Choroid plexus epithelial cell (primary cell): ENCODE results near the gene HCFC1.
"Not testable (repeated sequence)": the region's sequence is repeated elsewhere in the genome, so short reads cannot be mapped to it uniquely, and the experiment has no call there.

Source experiments
- DNase-seq: peaks from one replicate; pipeline ENCODE4 v3.0.0-alpha.2; 2010; ENCODE audit warnings: low read depth
- H3K4me3 ChIP-seq: 2 replicates; pipeline ENCODE4 v1.5.1; 2011; ENCODE audit warnings: low read depth, mild to moderate bottlenecking, control low read depth, low read length, moderate library complexity
- CTCF ChIP-seq: conservative IDR thresholded peaks from 2 replicates; pipeline ENCODE4 v1.5.1; 2011; ENCODE audit warnings: low read depth, mild to moderate bottlenecking, control low read depth, inconsistent platforms, low read length, moderate library complexity

HCFC1 gene

GRCh38 chrX:153981771-153982533, 10.3 kb upstream of the HCFC1 start:
- no peak overlapping the region for H3K4me3 ChIP-seq
- no peak for TF ChIP-seq CTCF
- peak; percentile 94 for DNase-seq

- TF ChIP-seq CTCF = no peak
- DNase-seq = no peak
- H3K4me3 ChIP-seq = no peak overlapping the region
Measured at GRCh38 chrX:153981231-153981630, 9.6 kb upstream of the HCFC1 start.

- DNase-seq, H3K4me3 ChIP-seq: not testable (repeated sequence)
Measured at GRCh38 chrX:153980394-153980793, 8.8 kb upstream of the HCFC1 start.

GRCh38 chrX:153974726-153975286, 3.2 kb upstream of the HCFC1 start:
- no peak for TF ChIP-seq CTCF
- H3K4me3 ChIP-seq = no peak overlapping the region
- no peak for DNase-seq

GRCh38 chrX:153974003-153974725, 2.5 kb upstream of the HCFC1 start:
- DNase-seq = no peak
- TF ChIP-seq CTCF = no peak
- no peak overlapping the region for H3K4me3 ChIP-seq

GRCh38 chrX:153973127-153974002, 1.7 kb upstream of the HCFC1 start:
- DNase-seq = peak; percentile 34

More at GRCh38 chrX:153973127-153974002, 1.7 kb upstream of the HCFC1 start:
- peak overlapping the region; percentile 83 for H3K4me3 ChIP-seq
- TF ChIP-seq CTCF = no peak
